Sciatic nerve (tissue), 2 donors: Measurements from ENCODE around the gene PLPP6. TPM values are rescaled to one million over a fixed set of nuclear protein-coding genes. Genes with fewer than 3 reads are reported as not detected.
"Not testable (repeated sequence)": the region's sequence is repeated elsewhere in the genome, so short reads cannot be mapped to it uniquely, and the experiment has no call there.

Experiments used
- ATAC-seq: fragments of 200-7000 bp; cut with Tn5 transposase; one replicate; pipeline ENCODE4 v1.9.1; 2020; ENCODE audit warnings: mild to moderate bottlenecking, moderate library complexity
- DNase-seq: peaks from one replicate; pipeline ENCODE4 v3.0.0-alpha.2; 2020; ENCODE audit warnings: low spot score
- intact Hi-C: fragments of 100-400 bp; cut with DNase I; formaldehyde crosslinking; loops from one replicate; pipeline ENCODE4 v1.14.2; 2022
- total RNA-seq: library from RNA; stranded (reverse); fragmentation: NEBNext Ultra II Directional; extraction: Animal tissue kit (Norgen Biotek cat#: 25700); gene quantifications from one replicate; pipeline ENCODE4 v1.2.1, GENCODE V29; 2021
- donor health status: DM: no; HTN: no; CAD: no.
- donor health status: DM: no; HTN: no; CAD: no.

Gene PLPP6
- total RNA-seq, result 4.4 TPM

GRCh38 chr9:4662108-4662988 lies at the start of gene PLPP6:
Gene PLPP6 (plus strand): TSS chr9:4662294. CDS start chr9:4662376, 82 bp downstream.
- peak; percentile 92 for DNase-seq
- peak; percentile 95 for ATAC-seq
- intact Hi-C loops, result no loop called here

- intact Hi-C loops, result no loop called here
- ATAC-seq, result no peak
- DNase-seq, result no peak
Measured at GRCh38 chr9:4614627-4615026, 47.5 kb upstream of the PLPP6 start.

GRCh38 chr9:4615251-4615650 lies 46.8 kb upstream of the PLPP6 start:
- ATAC-seq (peak; percentile 65), DNase-seq (no peak)
- intact Hi-C loops, result no loop called here

- ATAC-seq (no peak), DNase-seq (no peak)
- intact Hi-C loops, result no loop called here
Measured at GRCh38 chr9:4615778-4616177, 46.3 kb upstream of the PLPP6 start.

- ATAC-seq (no peak), DNase-seq (no peak)
- intact Hi-C loops, result no loop called here
Measured at GRCh38 chr9:4617752-4618151, 44.3 kb upstream of the PLPP6 start.

GRCh38 chr9:4618700-4619099 lies 43.4 kb upstream of the PLPP6 start:
- ATAC-seq (no peak), DNase-seq (no peak)
- intact Hi-C loops, result no loop called here

- DNase-seq, result no peak
- no peak for ATAC-seq
- intact Hi-C loops, result no loop called here
Measured at GRCh38 chr9:4620057-4620765, 41.9 kb upstream of the PLPP6 start.

- no peak for ATAC-seq
- intact Hi-C loops, result no loop called here
- DNase-seq, result no peak
Measured at GRCh38 chr9:4620881-4621555, 41.1 kb upstream of the PLPP6 start.

- intact Hi-C loops, result no loop called here
- DNase-seq, result no peak
- ATAC-seq, result no peak
Measured at GRCh38 chr9:4622016-4622415, 40.1 kb upstream of the PLPP6 start.

GRCh38 chr9:4630836-4631235 lies 31.3 kb upstream of the PLPP6 start:
- intact Hi-C loops, result no loop called here
- ATAC-seq (no peak), DNase-seq (no peak)

- intact Hi-C loops, result no loop called here
- ATAC-seq (no peak), DNase-seq (no peak)
Measured at GRCh38 chr9:4638968-4639367, 23.1 kb upstream of the PLPP6 start.

GRCh38 chr9:4639420-4639819 lies 22.7 kb upstream of the PLPP6 start:
- no peak for DNase-seq
- intact Hi-C loops, result no loop called here
- peak; percentile 63 for ATAC-seq

- ATAC-seq (no peak), DNase-seq (no peak)
- intact Hi-C loops, result no loop called here
Measured at GRCh38 chr9:4640027-4640426, 22.1 kb upstream of the PLPP6 start.

- no peak for ATAC-seq
- intact Hi-C loops, result no loop called here
- DNase-seq, result no peak
Measured at GRCh38 chr9:4642351-4642750, 19.7 kb upstream of the PLPP6 start.

GRCh38 chr9:4654084-4654483 lies 8.0 kb upstream of the PLPP6 start:
- ATAC-seq (no peak), DNase-seq (no peak)
- intact Hi-C loops, result no loop called here

GRCh38 chr9:4654538-4654937 lies 7.6 kb upstream of the PLPP6 start:
- ATAC-seq (no peak), DNase-seq (no peak)
- intact Hi-C loops, result no loop called here

- intact Hi-C loops, ATAC-seq, DNase-seq: not testable (repeated sequence)
Measured at GRCh38 chr9:4656196-4656595, 5.9 kb upstream of the PLPP6 start.

- intact Hi-C loops, result no loop called here
- ATAC-seq, result no peak
- DNase-seq, result no peak
Measured at GRCh38 chr9:4656621-4657020, 5.5 kb upstream of the PLPP6 start.

GRCh38 chr9:4657426-4658159 lies 4.5 kb upstream of the PLPP6 start:
- DNase-seq (no peak), ATAC-seq (no peak)
- intact Hi-C loops, result loop anchor here (1.0 kb wide), 1 partner anchor 24 kb away; no protein-coding TSS in a partner anchor
